CD14-positive monocyte (primary cell): ENCODE data around the gene VPS35L. TPM values are rescaled to one million over a fixed set of nuclear protein-coding genes. Genes with fewer than 3 reads are reported as not detected.

Experiments used
- DNase-seq, 3 donors: peaks; one replicate each; pipeline ENCODE4 v3.0.0-alpha.2; 2011 to 2022
- H2AFZ ChIP-seq: 2 replicates; pipeline ENCODE4 v1.6.0; 2012; ENCODE audit warnings: mild to moderate bottlenecking, low read depth, low read length, inconsistent platforms; ENCODE audit not compliant: insufficient read depth, poor library complexity, severe bottlenecking
- H3K27ac ChIP-seq, 2 donors: 1 replicate in 1 of 2; 2 replicates in 1 of 2; pipeline ENCODE4 v1.5.1; 2012 to 2013; ENCODE audit warnings: low read length in 2 of 2, control low read depth in 1 of 2, inconsistent platforms in 1 of 2, low read depth in 1 of 2, mild to moderate bottlenecking in 1 of 2
- H3K27me3 ChIP-seq, 2 donors: one replicate each; pipeline versions ENCODE4 v1.6.0 to v1.6.1; 2011 to 2013; ENCODE audit warnings: low read length in 2 of 2; ENCODE audit not compliant: control insufficient read depth in 2 of 2, insufficient read depth in 2 of 2
- H3K36me3 ChIP-seq, 2 donors: replicated peaks in 1 of 2; 1 replicate in 1 of 2; 2 replicates in 1 of 2; pipeline versions ENCODE4 v1.5.1 to v1.6.1; 2012 to 2013; ENCODE audit warnings: low read length in 2 of 2, control low read depth in 1 of 2, inconsistent platforms in 1 of 2, mild to moderate bottlenecking in 1 of 2; ENCODE audit not compliant: insufficient read depth in 2 of 2, control insufficient read depth in 1 of 2
- H3K4me1 ChIP-seq, 2 donors: 1 replicate in 1 of 2; 2 replicates in 1 of 2; pipeline versions ENCODE4 v1.5.1 to v1.6.1; 2012 to 2013; ENCODE audit warnings: low read length in 2 of 2, control low read depth in 1 of 2, inconsistent platforms in 1 of 2, mild to moderate bottlenecking in 1 of 2, moderate library complexity in 1 of 2; ENCODE audit not compliant: insufficient read depth in 2 of 2, control insufficient read depth in 1 of 2
- H3K4me2 ChIP-seq: replicated peaks from 2 replicates; pipeline ENCODE3; 2012; ENCODE audit warnings: low read length, moderate library complexity, mild to moderate bottlenecking; ENCODE audit not compliant: poor library complexity, severe bottlenecking; ENCODE audit errors: extremely low read depth
- H3K4me3 ChIP-seq, 3 experiments: fragments of 200-600 bp in 1 of 3; sonication (generic) in 1 of 3; replicated peaks in 1 of 3; 1 replicate in 2 of 3; 2 replicates in 1 of 3; pipeline ENCODE4 v1.5.1; 2011 to 2013; ENCODE audit warnings: low read length in 3 of 3, mild to moderate bottlenecking in 3 of 3, control low read depth in 2 of 3, low read depth in 2 of 3, inconsistent platforms in 1 of 3, moderate library complexity in 1 of 3
- H3K79me2 ChIP-seq: 2 replicates; pipeline ENCODE4 v1.6.0; 2012; ENCODE audit warnings: mild to moderate bottlenecking, control low read depth, inconsistent platforms, low read length, moderate library complexity; ENCODE audit not compliant: insufficient read depth
- H3K9ac ChIP-seq: 2 replicates; pipeline ENCODE4 v1.6.0; 2017; ENCODE audit warnings: low read length, mild to moderate bottlenecking; ENCODE audit not compliant: insufficient read depth, poor library complexity, severe bottlenecking
- H3K9me3 ChIP-seq, 2 donors: replicated peaks in 1 of 2; 1 replicate in 1 of 2; 2 replicates in 1 of 2; pipeline versions ENCODE4 v1.5.1 to v1.6.1; 2012 to 2013; ENCODE audit warnings: low read length in 2 of 2, control low read depth in 1 of 2; ENCODE audit not compliant: control insufficient read depth in 1 of 2, insufficient read depth in 1 of 2
- H4K20me1 ChIP-seq: 2 replicates; pipeline ENCODE4 v1.6.0; 2012; ENCODE audit warnings: mild to moderate bottlenecking, low read length, control low read depth, moderate library complexity; ENCODE audit not compliant: insufficient read depth
- H3K27ac Mint-ChIP-seq, 7 donors: one replicate each; pipeline ENCODE4 v1.8.0; 2020; ENCODE audit warnings: mild to moderate bottlenecking in 7 of 7, mixed read lengths in 7 of 7, moderate library complexity in 6 of 7, inconsistent platforms in 2 of 7
- H3K27me3 Mint-ChIP-seq, 3 donors: one replicate each; pipeline ENCODE4 v1.8.0; 2021 to 2022; ENCODE audit warnings: low read depth in 3 of 3, mild to moderate bottlenecking in 3 of 3, mixed read lengths in 3 of 3, moderate library complexity in 3 of 3, inconsistent platforms in 1 of 3
- H3K36me3 Mint-ChIP-seq, 2 donors: one replicate each; pipeline ENCODE4 v1.8.0; 2020; ENCODE audit warnings: mixed read lengths in 2 of 2, inconsistent platforms in 1 of 2, mild to moderate bottlenecking in 1 of 2
- H3K4me1 Mint-ChIP-seq: one replicate; pipeline ENCODE4 v1.8.0; 2020; ENCODE audit warnings: mild to moderate bottlenecking, mixed read lengths
- H3K4me3 Mint-ChIP-seq, 2 donors: one replicate each; pipeline ENCODE4 v1.8.0; 2020; ENCODE audit warnings: mild to moderate bottlenecking in 2 of 2, mixed read lengths in 2 of 2, moderate library complexity in 1 of 2
- H3K9me3 Mint-ChIP-seq, 7 donors: one replicate each; pipeline ENCODE4 v1.8.0; 2020 to 2022; ENCODE audit warnings: mixed read lengths in 7 of 7, mild to moderate bottlenecking in 6 of 7, moderate library complexity in 6 of 7, inconsistent platforms in 2 of 7
- WGBS: methylation state at CpG from one replicate; pipeline ENCODE4 v1.1.5; 2013; ENCODE audit warnings: missing lambda C conversion rate; ENCODE audit not compliant: insufficient coverage; 5-methylcytosine and 5-hydroxymethylcytosine counted together
- intact Hi-C, 2 donors: fragments of 100-400 bp; cut with micrococcal nuclease; formaldehyde crosslinking; loops; one replicate each; pipeline versions ENCODE4 v1.15.0 to v1.15.1; 2023
- polyA plus RNA-seq, 3 donors: library from polyadenylated mRNA; depleted of rRNA in 1 of 3; unstranded in 2 of 3; stranded (reverse) in 1 of 3; fragments of 300-500 nt in 2 of 3; fragments of >200 nt in 1 of 3; fragmentation: Illumina TruSeq in 2 of 3; gene quantifications; 1 replicate in 2 of 3; 2 replicates in 1 of 3; pipeline ENCODE4 v1.2.3, GENCODE V29; 2012 to 2021
- TF ChIP-seq, protein P1 (sequence below): fragments of 200-600 bp; IDR thresholded peaks from one replicate; pipeline ENCODE4 v1.8.0; 2022; ENCODE audit warnings: antibody characterized with exemption, mild to moderate bottlenecking

The VPS35L gene
- polyA plus RNA-seq, 3 donors = 29.7 to 51.4 (median 48.8) TPM

DNA sequence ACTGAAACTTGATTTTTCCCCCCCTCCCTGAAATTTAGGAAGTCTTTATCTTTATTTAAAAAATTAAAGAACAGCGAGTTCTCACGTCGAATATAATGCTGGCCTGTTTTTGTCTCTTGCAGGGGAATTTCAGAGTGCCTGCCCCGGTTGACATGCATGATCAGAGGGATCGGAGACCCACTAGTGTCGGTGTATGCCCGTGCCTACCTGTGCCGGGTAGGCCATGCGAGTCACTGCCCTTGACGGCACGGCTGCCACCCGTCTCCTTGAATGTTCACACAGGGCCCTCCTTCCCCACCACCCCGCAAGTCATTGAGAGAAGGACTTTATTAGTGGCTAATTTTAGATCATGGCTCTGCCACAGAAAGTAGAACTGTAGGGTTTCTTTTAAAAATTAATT, 54.7 kb downstream of the VPS35L start:
- no peaks in the 10 kb centered on the region for H3K27me3 ChIP-seq
- H3K4me2 ChIP-seq = no peak overlapping the region
- Mint-ChIP-seq H3K27ac (no peak overlapping the region), H3K36me3 (peaks cover 87 to 89% of the 10 kb centered on the region in 2 donors), H3K4me3 (no peak overlapping the region), H3K27me3 (no peaks in the 10 kb centered on the region), H3K4me1 (no peaks in the 10 kb centered on the region), H3K9me3 (peaks cover 0 to 2% (median 0%) of the 10 kb centered on the region in 7 donors)
- no peak for DNase-seq
- intact Hi-C loops = no loop called here
- H4K20me1 ChIP-seq = no peaks in the 10 kb centered on the region
- no peaks in the 10 kb centered on the region for H3K79me2 ChIP-seq
- H3K9me3 ChIP-seq = no peaks in the 10 kb centered on the region
- no peak overlapping the region for H3K27ac ChIP-seq
- H3K36me3 ChIP-seq = peaks cover 65 to 100% of the 10 kb centered on the region in 2 donors
- no peak overlapping the region for H2AFZ ChIP-seq
- H3K9ac ChIP-seq = no peak overlapping the region
- H3K4me3 ChIP-seq = no peak overlapping the region
- TF ChIP-seq, protein P1, sequence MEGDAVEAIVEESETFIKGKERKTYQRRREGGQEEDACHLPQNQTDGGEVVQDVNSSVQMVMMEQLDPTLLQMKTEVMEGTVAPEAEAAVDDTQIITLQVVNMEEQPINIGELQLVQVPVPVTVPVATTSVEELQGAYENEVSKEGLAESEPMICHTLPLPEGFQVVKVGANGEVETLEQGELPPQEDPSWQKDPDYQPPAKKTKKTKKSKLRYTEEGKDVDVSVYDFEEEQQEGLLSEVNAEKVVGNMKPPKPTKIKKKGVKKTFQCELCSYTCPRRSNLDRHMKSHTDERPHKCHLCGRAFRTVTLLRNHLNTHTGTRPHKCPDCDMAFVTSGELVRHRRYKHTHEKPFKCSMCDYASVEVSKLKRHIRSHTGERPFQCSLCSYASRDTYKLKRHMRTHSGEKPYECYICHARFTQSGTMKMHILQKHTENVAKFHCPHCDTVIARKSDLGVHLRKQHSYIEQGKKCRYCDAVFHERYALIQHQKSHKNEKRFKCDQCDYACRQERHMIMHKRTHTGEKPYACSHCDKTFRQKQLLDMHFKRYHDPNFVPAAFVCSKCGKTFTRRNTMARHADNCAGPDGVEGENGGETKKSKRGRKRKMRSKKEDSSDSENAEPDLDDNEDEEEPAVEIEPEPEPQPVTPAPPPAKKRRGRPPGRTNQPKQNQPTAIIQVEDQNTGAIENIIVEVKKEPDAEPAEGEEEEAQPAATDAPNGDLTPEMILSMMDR = no peak
- WGBS = 99% methylated on average over 7 of the region's 13 CpGs
- no peaks in the 10 kb centered on the region for H3K4me1 ChIP-seq

DNA sequence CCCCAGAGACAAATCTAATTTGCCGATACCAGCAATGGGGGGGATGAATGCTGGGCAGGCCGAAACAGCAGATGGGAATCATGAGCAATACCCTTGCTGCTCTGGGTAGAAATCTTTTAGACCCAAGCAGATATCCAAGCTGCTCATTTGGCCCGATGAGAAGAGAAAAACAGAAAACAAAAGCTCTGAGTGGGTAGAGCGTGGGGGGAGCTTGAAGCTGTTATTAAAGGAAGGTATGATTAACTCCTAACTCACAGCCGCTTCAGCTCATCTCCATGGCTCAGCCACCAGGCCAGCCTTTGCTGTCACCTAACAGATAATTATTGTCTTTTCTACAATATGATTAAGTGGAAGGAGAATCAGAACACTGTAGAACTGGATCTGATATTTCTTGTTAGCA, 58.3 kb downstream of the VPS35L start:
- Histone ChIP-seq H3K36me3 (peaks cover 58 to 93% of the 10 kb centered on the region in 2 donors), H3K79me2 (no peaks in the 10 kb centered on the region), H3K9me3 (no peaks in the 10 kb centered on the region), H3K4me1 (no peaks in the 10 kb centered on the region), H3K27me3 (no peaks in the 10 kb centered on the region), H3K27ac (no peak overlapping the region), H4K20me1 (no peaks in the 10 kb centered on the region), H2AFZ (no peak overlapping the region), H3K4me3 (no peak overlapping the region), H3K4me2 (no peak overlapping the region), H3K9ac (no peak overlapping the region)
- TF ChIP-seq, protein P1 = no peak
- DNase-seq = no peak
- H3K27me3 Mint-ChIP-seq = no peaks in the 10 kb centered on the region
- intact Hi-C loops = no loop called here
- peak overlapping the region in 2 of 7 donors; percentile 3 to 51 for H3K27ac Mint-ChIP-seq
- H3K4me1 Mint-ChIP-seq = no peaks in the 10 kb centered on the region
- WGBS = 90% methylated on average over 3 of the region's 5 CpGs
- peaks cover 84 to 85% of the 10 kb centered on the region in 2 donors for H3K36me3 Mint-ChIP-seq
- no peaks in the 10 kb centered on the region for H3K9me3 Mint-ChIP-seq
- H3K4me3 Mint-ChIP-seq = no peak overlapping the region
